HepG2 (cell line): ENCODE results near the gene FNIP2.

Source experiments
- CTCF ChIP-seq: sonication (generic); formaldehyde crosslinking; IDR thresholded peaks from 2 replicates; pipeline ENCODE4 v1.5.0; 2020; ENCODE audit warnings: mild to moderate bottlenecking, missing genetic modification reagents, moderate library complexity
- EZH2 ChIP-seq: conservative IDR thresholded peaks from 2 replicates; pipeline ENCODE4 v1.6.1; 2012; ENCODE audit warnings: mild to moderate bottlenecking, low read depth, low read length, moderate library complexity
- POLR2A ChIP-seq, 2 experiments: IDR thresholded peaks; 2 replicates each; pipeline ENCODE4 v1.6.1; 2011; ENCODE audit warnings: low read depth in 2 of 2, low read length in 2 of 2, mild to moderate bottlenecking in 1 of 2, moderate library complexity in 1 of 2; ENCODE audit not compliant: insufficient read depth in 1 of 2
- SALL2 ChIP-seq: sonication (generic); formaldehyde crosslinking; IDR thresholded peaks from 2 replicates; pipeline ENCODE4 v1.8.1; 2023; ENCODE audit warnings: mild to moderate bottlenecking, missing genetic modification reagents, inconsistent platforms
- SOX6 ChIP-seq, 2 experiments: fragments of 450-650 bp in 1 of 2; sonication (generic) in 1 of 2; formaldehyde crosslinking in 1 of 2; IDR thresholded peaks; 2 replicates each; pipeline versions ENCODE4 v1.4.0 to v1.6.1; 2017 to 2020; ENCODE audit warnings: antibody characterized with exemption in 1 of 2, mild to moderate bottlenecking in 1 of 2, missing genetic modification reagents in 1 of 2
- TBX3 ChIP-seq: fragments of 450-650 bp; IDR thresholded peaks from 2 replicates; pipeline ENCODE4 v1.6.1; 2017; ENCODE audit warnings: antibody characterized with exemption, mild to moderate bottlenecking, inconsistent platforms, borderline replicate concordance
- ZEB1 ChIP-seq: IDR thresholded peaks from 2 replicates; pipeline ENCODE4 v1.6.1; 2012; ENCODE audit warnings: mild to moderate bottlenecking, low read depth, inconsistent platforms; ENCODE audit not compliant: insufficient replicate concordance
- ZKSCAN1 ChIP-seq: fragments of 150-350 bp; IDR thresholded peaks from 2 replicates; pipeline ENCODE4 v1.6.1; 2014; ENCODE audit warnings: low read length
- ZNF33B ChIP-seq: sonication (generic); formaldehyde crosslinking; IDR thresholded peaks from 2 replicates; pipeline ENCODE4 v1.5.1; 2020; ENCODE audit warnings: mild to moderate bottlenecking, missing genetic modification reagents
- TF ChIP-seq, protein P1 (sequence below): sonication (generic); formaldehyde crosslinking; IDR thresholded peaks from 2 replicates; pipeline ENCODE4 v1.4.0; 2020; ENCODE audit warnings: mild to moderate bottlenecking, missing genetic modification reagents

DNA sequence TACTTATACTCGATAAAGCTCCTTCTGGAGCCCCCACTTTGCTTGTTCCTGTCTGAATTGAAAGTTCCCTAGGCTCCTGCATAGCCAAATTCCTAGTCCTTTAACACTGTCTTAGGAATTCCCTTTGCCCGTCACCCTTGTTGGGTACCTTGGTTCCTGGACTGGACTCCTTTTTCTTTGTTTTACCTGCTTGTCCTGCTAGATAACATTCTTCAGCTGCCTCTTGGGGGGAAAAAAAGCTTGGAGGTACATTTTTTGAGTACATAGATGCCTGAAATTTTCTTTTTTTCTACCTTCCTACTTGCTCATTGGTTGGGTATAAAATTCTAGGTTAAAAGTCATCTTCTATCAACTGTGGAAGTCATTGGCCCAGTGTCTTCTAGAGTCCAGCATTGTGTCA is 179.2 kb downstream of the FNIP2 start:
- TF ChIP-seq EZH2 (no peak), SALL2 (no peak), POLR2A (IDR thresholded peaks at IDR 0.05; ENCODE audit: insufficient read depth in 1 of 2, low read depth in 2 of 2, low read length in 2 of 2) (no peak), CTCF (CRISPR knock-in tag) (no peak), ZEB1 (no peak), ZKSCAN1 (no peak), SOX6 (IDR thresholded peaks at IDR 0.05) (no peak), SOX6 (CRISPR knock-in tag; IDR thresholded peaks at IDR 0.05) (no peak), ZNF33B (CRISPR knock-in tag) (no peak), TBX3 (no peak)
- TF ChIP-seq, protein P1, sequence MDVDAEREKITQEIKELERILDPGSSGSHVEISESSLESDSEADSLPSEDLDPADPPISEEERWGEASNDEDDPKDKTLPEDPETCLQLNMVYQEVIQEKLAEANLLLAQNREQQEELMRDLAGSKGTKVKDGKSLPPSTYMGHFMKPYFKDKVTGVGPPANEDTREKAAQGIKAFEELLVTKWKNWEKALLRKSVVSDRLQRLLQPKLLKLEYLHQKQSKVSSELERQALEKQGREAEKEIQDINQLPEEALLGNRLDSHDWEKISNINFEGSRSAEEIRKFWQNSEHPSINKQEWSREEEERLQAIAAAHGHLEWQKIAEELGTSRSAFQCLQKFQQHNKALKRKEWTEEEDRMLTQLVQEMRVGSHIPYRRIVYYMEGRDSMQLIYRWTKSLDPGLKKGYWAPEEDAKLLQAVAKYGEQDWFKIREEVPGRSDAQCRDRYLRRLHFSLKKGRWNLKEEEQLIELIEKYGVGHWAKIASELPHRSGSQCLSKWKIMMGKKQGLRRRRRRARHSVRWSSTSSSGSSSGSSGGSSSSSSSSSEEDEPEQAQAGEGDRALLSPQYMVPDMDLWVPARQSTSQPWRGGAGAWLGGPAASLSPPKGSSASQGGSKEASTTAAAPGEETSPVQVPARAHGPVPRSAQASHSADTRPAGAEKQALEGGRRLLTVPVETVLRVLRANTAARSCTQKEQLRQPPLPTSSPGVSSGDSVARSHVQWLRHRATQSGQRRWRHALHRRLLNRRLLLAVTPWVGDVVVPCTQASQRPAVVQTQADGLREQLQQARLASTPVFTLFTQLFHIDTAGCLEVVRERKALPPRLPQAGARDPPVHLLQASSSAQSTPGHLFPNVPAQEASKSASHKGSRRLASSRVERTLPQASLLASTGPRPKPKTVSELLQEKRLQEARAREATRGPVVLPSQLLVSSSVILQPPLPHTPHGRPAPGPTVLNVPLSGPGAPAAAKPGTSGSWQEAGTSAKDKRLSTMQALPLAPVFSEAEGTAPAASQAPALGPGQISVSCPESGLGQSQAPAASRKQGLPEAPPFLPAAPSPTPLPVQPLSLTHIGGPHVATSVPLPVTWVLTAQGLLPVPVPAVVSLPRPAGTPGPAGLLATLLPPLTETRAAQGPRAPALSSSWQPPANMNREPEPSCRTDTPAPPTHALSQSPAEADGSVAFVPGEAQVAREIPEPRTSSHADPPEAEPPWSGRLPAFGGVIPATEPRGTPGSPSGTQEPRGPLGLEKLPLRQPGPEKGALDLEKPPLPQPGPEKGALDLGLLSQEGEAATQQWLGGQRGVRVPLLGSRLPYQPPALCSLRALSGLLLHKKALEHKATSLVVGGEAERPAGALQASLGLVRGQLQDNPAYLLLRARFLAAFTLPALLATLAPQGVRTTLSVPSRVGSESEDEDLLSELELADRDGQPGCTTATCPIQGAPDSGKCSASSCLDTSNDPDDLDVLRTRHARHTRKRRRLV (CRISPR knock-in tag), result no peak
